Gastroesophageal sphincter (tissue), 3 donors: Measurements from ENCODE around the gene GLT8D1.

Experiments
- POLR2A ChIP-seq, 2 donors: fragments of 450-650 bp; IDR thresholded peaks; one replicate each; pipeline ENCODE4 v1.6.1; 2017; ENCODE audit warnings: antibody characterized with exemption in 2 of 2, mild to moderate bottlenecking in 2 of 2, moderate library complexity in 1 of 2
- POLR2AphosphoS5 ChIP-seq: sonication (generic); formaldehyde crosslinking; IDR thresholded peaks from one replicate; pipeline ENCODE4 v1.6.1; 2017; ENCODE audit warnings: antibody characterized with exemption
- TF ChIP-seq, protein P1 (sequence below), 4 experiments: fragments of 200-600 bp in 2 of 4; fragments of 450-650 bp in 2 of 4; sonication (generic) in 1 of 4; IDR thresholded peaks; one replicate each; pipeline ENCODE4 v1.5.1; 2017 to 2019; ENCODE audit warnings: antibody characterized with exemption in 4 of 4, mild to moderate bottlenecking in 2 of 4, moderate library complexity in 2 of 4

DNA sequence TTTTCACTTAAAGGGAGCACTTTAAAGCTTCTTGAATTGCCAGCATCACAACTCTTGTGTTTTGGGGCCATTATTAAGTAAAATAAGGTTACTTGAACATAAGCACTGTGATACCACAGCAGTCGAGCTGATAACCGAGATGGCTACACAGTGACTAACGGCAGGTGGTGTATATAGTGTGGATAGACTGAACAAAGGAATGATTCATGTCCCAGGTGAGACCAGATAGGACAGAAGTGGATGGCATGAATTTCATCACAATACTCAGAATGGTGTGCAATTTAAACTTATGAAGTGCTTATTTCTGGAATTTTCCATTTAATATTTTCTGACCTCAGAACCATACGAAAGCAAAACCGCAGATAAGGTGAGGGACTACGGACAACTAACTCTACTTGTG lies 60.0 kb downstream of the GLT8D1 start:
- TF ChIP-seq, protein P1, sequence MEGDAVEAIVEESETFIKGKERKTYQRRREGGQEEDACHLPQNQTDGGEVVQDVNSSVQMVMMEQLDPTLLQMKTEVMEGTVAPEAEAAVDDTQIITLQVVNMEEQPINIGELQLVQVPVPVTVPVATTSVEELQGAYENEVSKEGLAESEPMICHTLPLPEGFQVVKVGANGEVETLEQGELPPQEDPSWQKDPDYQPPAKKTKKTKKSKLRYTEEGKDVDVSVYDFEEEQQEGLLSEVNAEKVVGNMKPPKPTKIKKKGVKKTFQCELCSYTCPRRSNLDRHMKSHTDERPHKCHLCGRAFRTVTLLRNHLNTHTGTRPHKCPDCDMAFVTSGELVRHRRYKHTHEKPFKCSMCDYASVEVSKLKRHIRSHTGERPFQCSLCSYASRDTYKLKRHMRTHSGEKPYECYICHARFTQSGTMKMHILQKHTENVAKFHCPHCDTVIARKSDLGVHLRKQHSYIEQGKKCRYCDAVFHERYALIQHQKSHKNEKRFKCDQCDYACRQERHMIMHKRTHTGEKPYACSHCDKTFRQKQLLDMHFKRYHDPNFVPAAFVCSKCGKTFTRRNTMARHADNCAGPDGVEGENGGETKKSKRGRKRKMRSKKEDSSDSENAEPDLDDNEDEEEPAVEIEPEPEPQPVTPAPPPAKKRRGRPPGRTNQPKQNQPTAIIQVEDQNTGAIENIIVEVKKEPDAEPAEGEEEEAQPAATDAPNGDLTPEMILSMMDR (IDR thresholded peaks at IDR 0.05): no peak
- TF ChIP-seq POLR2A (IDR thresholded peaks at IDR 0.05): no peak
- TF ChIP-seq POLR2AphosphoS5: no peak
